ENCODE data around the gene BICD1.

- TF ChIP-seq CTCF (conservative IDR thresholded peaks at IDR 0.05) (no peak), EZH2 (IDR thresholded peaks at IDR 0.05; ENCODE audit: low read depth) (no peak)
Measured at GRCh38 chr12:32400866-32401265, 294.2 kb downstream of the BICD1 start.

Data from PC-9 (cell line).